Body of pancreas (tissue), 4 donors: ENCODE data around the gene TMEM203.

ENCODE experiments used
- CTCF ChIP-seq, 7 experiments: fragments of 450-650 bp in 4 of 7; fragments of 200-600 bp in 3 of 7; sonication (generic) in 3 of 7; IDR thresholded peaks; one replicate each; pipeline ENCODE4 v1.5.1; 2016 to 2019; ENCODE audit warnings: antibody characterized with exemption in 7 of 7
- POLR2A ChIP-seq, 3 donors: fragments of 450-650 bp; IDR thresholded peaks; one replicate each; pipeline ENCODE4 v1.6.1; 2016; ENCODE audit warnings: antibody characterized with exemption in 3 of 3, mild to moderate bottlenecking in 2 of 3

- TF ChIP-seq POLR2A (IDR thresholded peaks at IDR 0.05) (no peak), CTCF (IDR thresholded peaks at IDR 0.05) (no peak)
Observed at GRCh38 chr9:137251490-137252268, 46.2 kb upstream of the TMEM203 start.
